ENCODE results near the gene HOXD10.

HOXD10 gene

GRCh38 chr2:176145085-176145969 lies 28.7 kb downstream of the HOXD10 start:
- in situ Hi-C loops (cut with MboI; ENCODE audit: low sequenced_read_pairs) = loop anchor here (25.0 kb wide), 2 partner anchors 517 to 992 kb away; no protein-coding TSS in a partner anchor

GRCh38 chr2:176146101-176146500 lies 29.5 kb downstream of the HOXD10 start:
- in situ Hi-C loops (cut with MboI; ENCODE audit: low sequenced_read_pairs) = loop anchor here (25.0 kb wide), 2 partner anchors 516 to 991 kb away; no protein-coding TSS in a partner anchor

- in situ Hi-C loops (cut with MboI; ENCODE audit: low sequenced_read_pairs) = loop anchor here (25.0 kb wide), 2 partner anchors 516 to 991 kb away; no protein-coding TSS in a partner anchor
Measured at GRCh38 chr2:176146645-176147044, 30.1 kb downstream of the HOXD10 start.

- in situ Hi-C loops (cut with MboI; ENCODE audit: low sequenced_read_pairs) = loop anchor here (25.0 kb wide), 2 partner anchors 515 to 990 kb away; no protein-coding TSS in a partner anchor
Measured at GRCh38 chr2:176147210-176147799, 30.7 kb downstream of the HOXD10 start.

- in situ Hi-C loops (cut with MboI; ENCODE audit: low sequenced_read_pairs) = loop anchor here (25.0 kb wide), 2 partner anchors 514 to 989 kb away; no protein-coding TSS in a partner anchor
Measured at GRCh38 chr2:176147800-176148496, 31.4 kb downstream of the HOXD10 start.

GRCh38 chr2:176148751-176149421 lies 32.3 kb downstream of the HOXD10 start:
- in situ Hi-C loops (cut with MboI; ENCODE audit: low sequenced_read_pairs) = loop anchor here (25.0 kb wide), 2 partner anchors 513 to 988 kb away; no protein-coding TSS in a partner anchor

- in situ Hi-C loops (cut with MboI; ENCODE audit: low sequenced_read_pairs) = loop anchor here (25.0 kb wide), 2 partner anchors 513 to 988 kb away; no protein-coding TSS in a partner anchor
Measured at GRCh38 chr2:176149481-176149938, 32.9 kb downstream of the HOXD10 start.

GRCh38 chr2:176149939-176150583 lies 33.5 kb downstream of the HOXD10 start:
- in situ Hi-C loops (cut with MboI; ENCODE audit: low sequenced_read_pairs) = loop anchor here (25.0 kb wide), 2 partner anchors 512 to 987 kb away; no protein-coding TSS in a partner anchor

GRCh38 chr2:176150584-176151441 lies 34.2 kb downstream of the HOXD10 start:
- in situ Hi-C loops (cut with MboI; ENCODE audit: low sequenced_read_pairs) = no loop called here

- in situ Hi-C loops (cut with MboI; ENCODE audit: low sequenced_read_pairs) = no loop called here
Measured at GRCh38 chr2:176151442-176152287, 35.1 kb downstream of the HOXD10 start, which contains the start of gene HOXD4. HOXD4 (plus strand) TSS chr2:176151550; CDS start chr2:176151634, 84 bp downstream.

- in situ Hi-C loops (cut with MboI; ENCODE audit: low sequenced_read_pairs) = no loop called here
Measured at GRCh38 chr2:176152350-176153181, 36.0 kb downstream of the HOXD10 start.

GRCh38 chr2:176154576-176155252 lies 38.1 kb downstream of the HOXD10 start:
- in situ Hi-C loops (cut with MboI; ENCODE audit: low sequenced_read_pairs) = no loop called here

GRCh38 chr2:176155356-176156044 lies 38.9 kb downstream of the HOXD10 start:
- in situ Hi-C loops (cut with MboI; ENCODE audit: low sequenced_read_pairs) = no loop called here

GRCh38 chr2:176156301-176156806 lies 39.8 kb downstream of the HOXD10 start:
- in situ Hi-C loops (cut with MboI; ENCODE audit: low sequenced_read_pairs) = no loop called here

- in situ Hi-C loops (cut with MboI; ENCODE audit: low sequenced_read_pairs) = no loop called here
Measured at GRCh38 chr2:176156807-176157498, 40.4 kb downstream of the HOXD10 start, which contains the start of gene HOXD3. HOXD3 (plus strand) TSS chr2:176157307; CDS start chr2:176169115, 11,808 bp downstream.
